Neuronal stem cell (in vitro differentiated cells): ENCODE data around the gene UTP25.

Experiments
- DNase-seq: peaks from one replicate; pipeline ENCODE4 v3.0.0-alpha.2; 2013; ENCODE audit warnings: low spot score
- H2AFZ ChIP-seq: one replicate; pipeline ENCODE4 v1.6.1; 2013; ENCODE audit warnings: mild to moderate bottlenecking, low read length, inconsistent platforms
- H2AK5ac ChIP-seq: 2 replicates; pipeline ENCODE4 v1.6.1; 2013; ENCODE audit warnings: low read depth, mild to moderate bottlenecking, inconsistent platforms, low read length, moderate library complexity, mixed read lengths
- H2BK120ac ChIP-seq: 2 replicates; pipeline ENCODE4 v1.6.1; 2013; ENCODE audit warnings: low read depth, mild to moderate bottlenecking, inconsistent platforms, low read length, moderate library complexity, mixed read lengths
- H2BK12ac ChIP-seq: one replicate; pipeline ENCODE4 v1.6.1; 2013; ENCODE audit warnings: low read length, inconsistent platforms
- H2BK15ac ChIP-seq: 2 replicates; pipeline ENCODE4 v1.6.1; 2013; ENCODE audit warnings: mild to moderate bottlenecking, low read length, inconsistent platforms, mixed read lengths
- H2BK5ac ChIP-seq: one replicate; pipeline ENCODE4 v1.6.1; 2013; ENCODE audit warnings: inconsistent platforms, mild to moderate bottlenecking, low read length, moderate library complexity
- H3K14ac ChIP-seq: one replicate; pipeline ENCODE4 v1.6.1; 2013; ENCODE audit warnings: low read length, inconsistent platforms
- H3K18ac ChIP-seq: 2 replicates; pipeline ENCODE4 v1.6.1; 2013; ENCODE audit warnings: low read length, inconsistent platforms
- H3K23ac ChIP-seq: 2 replicates; pipeline ENCODE4 v1.6.1; 2013; ENCODE audit warnings: low read depth, mild to moderate bottlenecking, mixed read lengths, low read length, inconsistent platforms; ENCODE audit not compliant: poor library complexity
- H3K27ac ChIP-seq: replicated peaks from 3 replicates; pipeline ENCODE4 v1.5.1; 2013; ENCODE audit warnings: low read length, inconsistent platforms
- H3K27me3 ChIP-seq, 3 experiments: 2 replicates each; pipeline ENCODE4 v1.6.1; 2013; ENCODE audit warnings: low read length in 3 of 3, mild to moderate bottlenecking in 2 of 3, inconsistent platforms in 1 of 3, low read depth in 1 of 3, mixed read lengths in 1 of 3, moderate library complexity in 1 of 3; ENCODE audit not compliant: control insufficient read depth in 3 of 3, insufficient read depth in 3 of 3
- H3K36me3 ChIP-seq, 2 donors: replicated peaks in 1 of 2; 2 replicates each; pipeline ENCODE4 v1.6.1; 2013; ENCODE audit warnings: low read length in 2 of 2; ENCODE audit not compliant: control insufficient read depth in 2 of 2, insufficient read depth in 2 of 2
- H3K4ac ChIP-seq: 2 replicates; pipeline ENCODE4 v1.6.1; 2013; ENCODE audit warnings: inconsistent platforms, mild to moderate bottlenecking, low read length, moderate library complexity
- H3K4me1 ChIP-seq, 2 donors: 1 replicate in 1 of 2; 2 replicates in 1 of 2; pipeline ENCODE4 v1.6.1; 2013; ENCODE audit warnings: low read length in 2 of 2, low read depth in 1 of 2; ENCODE audit not compliant: control insufficient read depth in 2 of 2, insufficient read depth in 1 of 2
- H3K4me2 ChIP-seq: one replicate; pipeline ENCODE4 v1.6.1; 2013; ENCODE audit warnings: mild to moderate bottlenecking, low read length, inconsistent platforms; ENCODE audit not compliant: insufficient read depth, poor library complexity, severe bottlenecking
- H3K4me3 ChIP-seq, 2 donors: 2 replicates each; pipeline ENCODE4 v1.5.1; 2013; ENCODE audit warnings: low read length in 2 of 2, mild to moderate bottlenecking in 2 of 2, inconsistent platforms in 1 of 2, moderate library complexity in 1 of 2
- H3K79me1 ChIP-seq: one replicate; pipeline ENCODE4 v1.6.1; 2013; ENCODE audit warnings: low read depth, mild to moderate bottlenecking, inconsistent platforms, low read length, moderate library complexity
- H3K9ac ChIP-seq: one replicate; pipeline ENCODE4 v1.6.1; 2013; ENCODE audit warnings: mild to moderate bottlenecking, low read depth, low read length, inconsistent platforms; ENCODE audit not compliant: poor library complexity
- H3K9me3 ChIP-seq, 2 donors: replicated peaks in 1 of 2; 2 replicates each; pipeline versions ENCODE3 to v1.6.1; 2013; ENCODE audit warnings: low read length in 2 of 2, mild to moderate bottlenecking in 2 of 2, inconsistent platforms in 1 of 2, low read depth in 1 of 2, mixed read lengths in 1 of 2, moderate library complexity in 1 of 2; ENCODE audit not compliant: control insufficient read depth in 2 of 2, insufficient read depth in 1 of 2
- H4K8ac ChIP-seq: one replicate; pipeline ENCODE4 v1.6.1; 2013; ENCODE audit warnings: low read depth, mild to moderate bottlenecking, inconsistent platforms, low read length, moderate library complexity
- H4K91ac ChIP-seq: one replicate; pipeline ENCODE4 v1.6.1; 2013; ENCODE audit warnings: low read length, low read depth, mild to moderate bottlenecking, inconsistent platforms; ENCODE audit not compliant: poor library complexity
- WGBS, 2 donors: extraction: QIAGEN DNeasy Blood & Tissue Kit; methylation state at CpG; one replicate each; pipeline ENCODE4 v1.1.7; 2013; ENCODE audit warnings: missing lambda C conversion rate in 2 of 2, mixed read lengths in 1 of 2; ENCODE audit not compliant: insufficient read length in 2 of 2, insufficient replicate concordance in 1 of 2; ENCODE audit errors: extremely low coverage in 2 of 2; 5-methylcytosine and 5-hydroxymethylcytosine counted together

UTP25 gene

DNA sequence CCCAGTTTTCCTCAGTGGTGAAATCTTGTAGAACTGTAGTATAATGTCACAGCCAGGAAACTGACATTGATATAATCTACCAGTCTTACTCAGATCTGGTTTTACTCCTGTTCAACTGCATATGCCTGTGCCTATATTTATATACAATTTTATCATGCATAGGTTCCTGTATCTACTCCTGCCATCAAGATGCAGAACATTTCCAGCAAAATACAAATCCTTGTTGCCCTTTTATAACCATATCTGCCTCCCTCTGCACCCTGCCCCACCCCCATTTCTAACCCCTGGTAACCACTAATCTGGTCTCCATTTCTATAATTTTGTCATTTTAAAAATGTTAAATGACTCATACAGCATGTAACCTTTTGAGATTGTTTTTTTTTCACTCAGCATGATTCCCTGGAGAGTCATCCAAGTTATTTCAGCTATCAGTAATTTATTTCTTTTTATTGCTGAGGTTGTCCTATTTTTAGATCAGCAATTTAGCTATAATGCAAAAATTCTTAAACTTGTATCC, 8.1 kb downstream of the UTP25 start:
- Histone ChIP-seq H3K9me3 (no peaks in the 10 kb centered on the region), H2AK5ac (no peak overlapping the region), H3K27ac (no peak overlapping the region), H3K9ac (no peak overlapping the region), H2BK15ac (no peak overlapping the region), H3K36me3 (peaks cover 37 to 100% of the 10 kb centered on the region in 2 donors), H3K18ac (no peak overlapping the region), H3K23ac (no peak overlapping the region), H2AFZ (no peak overlapping the region), H3K4ac (no peak overlapping the region), H2BK5ac (no peak overlapping the region), H3K4me3 (no peak overlapping the region), H3K27me3 (no peaks in the 10 kb centered on the region), H3K4me2 (no peak overlapping the region), H4K8ac (no peak overlapping the region), H3K14ac (no peak overlapping the region), H2BK12ac (no peak overlapping the region), H3K79me1 (no peaks in the 10 kb centered on the region), H2BK120ac (no peak overlapping the region), H4K91ac (no peak overlapping the region), H3K4me1 (no peaks in the 10 kb centered on the region)
- DNase-seq: no peak

DNA sequence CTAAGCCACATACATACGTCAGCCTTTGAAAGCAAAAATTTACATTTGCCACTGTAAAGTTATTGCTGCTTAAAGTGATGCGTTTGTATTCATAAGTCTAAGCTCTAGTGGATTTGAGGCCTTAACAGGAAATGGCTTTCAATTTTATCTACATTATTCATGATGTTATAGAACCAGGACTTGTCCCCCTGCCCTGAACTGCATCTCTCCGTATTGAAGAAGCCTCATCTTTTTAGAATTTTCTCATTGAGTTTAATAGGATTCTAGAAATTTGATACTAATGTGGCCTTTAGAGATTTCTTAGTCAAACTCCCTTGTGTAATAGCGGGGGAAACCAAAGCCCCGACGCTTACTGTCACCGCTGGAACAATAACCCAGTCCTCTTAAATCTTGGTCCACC, 9.9 kb downstream of the UTP25 start:
- Histone ChIP-seq H3K27ac (no peak overlapping the region), H3K18ac (no peak overlapping the region), H2BK12ac (no peak overlapping the region), H2BK120ac (no peak overlapping the region), H2BK5ac (no peak overlapping the region), H3K9ac (no peak overlapping the region), H3K4me1 (no peaks in the 10 kb centered on the region), H3K4ac (no peak overlapping the region), H2AK5ac (no peak overlapping the region), H3K23ac (no peak overlapping the region), H4K8ac (no peak overlapping the region), H3K14ac (no peak overlapping the region), H3K27me3 (no peaks in the 10 kb centered on the region), H3K36me3 (peaks cover 42 to 100% of the 10 kb centered on the region in 2 donors), H3K79me1 (no peaks in the 10 kb centered on the region), H2BK15ac (no peak overlapping the region), H3K9me3 (no peaks in the 10 kb centered on the region), H3K4me3 (no peak overlapping the region), H4K91ac (no peak overlapping the region), H2AFZ (no peak overlapping the region), H3K4me2 (no peak overlapping the region)
- no CpG with 5 or more reads among the region's 7 CpGs for WGBS, 2 donors
- no peak for DNase-seq

DNA sequence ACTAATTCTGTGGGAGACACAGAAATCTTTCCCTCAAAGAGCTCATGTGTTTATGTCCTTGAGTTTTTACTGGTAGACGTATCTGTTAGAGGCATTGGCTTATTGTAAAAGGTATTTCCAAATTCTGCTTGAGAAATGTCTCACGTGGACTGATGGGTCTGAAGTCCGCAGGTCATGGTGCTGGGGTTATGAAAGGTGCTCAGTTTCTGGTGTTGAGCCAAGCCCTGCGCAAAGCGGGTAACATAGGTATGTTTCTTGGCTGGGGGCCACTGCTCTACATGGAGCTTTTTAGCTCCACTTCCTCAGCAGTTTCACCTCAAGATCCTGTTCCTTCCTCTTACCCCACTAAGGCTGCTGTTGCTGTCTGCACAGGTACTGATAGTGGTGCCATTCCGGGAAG, 10.8 kb downstream of the UTP25 start:
- no peak overlapping the region for H3K9ac ChIP-seq
- H2BK15ac ChIP-seq: no peak overlapping the region
- H3K9me3 ChIP-seq: no peaks in the 10 kb centered on the region
- H3K36me3 ChIP-seq: peaks cover 41 to 100% of the 10 kb centered on the region in 2 donors
- H3K14ac ChIP-seq: no peak overlapping the region
- H4K91ac ChIP-seq: no peak overlapping the region
- H2BK5ac ChIP-seq: no peak overlapping the region
- H2BK12ac ChIP-seq: no peak overlapping the region
- no peak for DNase-seq
- H3K4ac ChIP-seq: no peak overlapping the region
- no peak overlapping the region for H3K18ac ChIP-seq
- H2AFZ ChIP-seq: no peak overlapping the region
- no peaks in the 10 kb centered on the region for H3K27me3 ChIP-seq
- H3K27ac ChIP-seq: no peak overlapping the region
- H3K4me3 ChIP-seq: no peak overlapping the region
- no peaks in the 10 kb centered on the region for H3K4me1 ChIP-seq
- no peak overlapping the region for H2BK120ac ChIP-seq
- no peak overlapping the region for H3K23ac ChIP-seq
- no CpG with 5 or more reads among the region's 6 CpGs for WGBS, 2 donors
- H3K4me2 ChIP-seq: no peak overlapping the region
- no peak overlapping the region for H2AK5ac ChIP-seq
- H4K8ac ChIP-seq: no peak overlapping the region
- H3K79me1 ChIP-seq: no peaks in the 10 kb centered on the region

DNA sequence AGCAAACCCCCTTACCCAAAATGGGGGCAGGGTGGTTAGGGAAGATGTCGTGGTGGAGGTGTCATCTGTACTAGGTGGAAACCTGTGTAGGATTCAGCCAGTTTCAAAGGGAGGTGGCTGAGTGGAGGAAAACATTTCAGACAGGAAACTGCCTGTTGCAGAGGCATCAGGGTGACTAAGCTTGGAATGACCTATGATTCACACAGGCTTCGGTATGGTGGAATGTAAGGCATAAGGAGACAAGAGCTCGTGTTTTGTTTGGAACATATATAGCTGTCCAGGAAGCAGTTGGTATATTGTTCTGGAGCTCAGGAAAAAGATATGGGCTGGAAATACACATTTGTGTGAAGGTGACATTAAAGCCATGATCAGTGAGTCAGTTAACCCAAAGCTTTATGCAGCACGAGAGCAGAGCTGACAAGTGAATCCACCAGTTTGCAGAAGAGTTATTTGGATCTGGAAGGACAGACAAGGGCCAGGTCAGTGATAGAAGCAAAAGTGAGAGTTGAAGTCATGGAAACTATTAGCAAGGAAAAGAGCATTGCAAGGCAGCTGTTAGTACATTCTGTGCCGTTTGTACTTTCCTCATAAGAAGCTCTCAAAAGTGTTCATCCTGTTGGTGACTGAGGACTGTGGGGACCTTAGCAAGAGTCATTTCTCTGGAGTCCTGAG, 12.2 kb downstream of the UTP25 start:
- Histone ChIP-seq H3K23ac (no peak overlapping the region), H3K4ac (no peak overlapping the region), H3K79me1 (no peaks in the 10 kb centered on the region), H4K91ac (no peak overlapping the region), H2AK5ac (no peak overlapping the region), H2BK120ac (no peak overlapping the region), H2AFZ (no peak overlapping the region), H3K14ac (no peak overlapping the region), H4K8ac (no peak overlapping the region), H3K27ac (no peak overlapping the region), H3K27me3 (no peaks in the 10 kb centered on the region), H3K36me3 (peaks cover 42 to 98% of the 10 kb centered on the region in 2 donors), H2BK12ac (no peak overlapping the region), H3K9me3 (no peaks in the 10 kb centered on the region), H2BK15ac (no peak overlapping the region), H3K9ac (no peak overlapping the region), H3K18ac (no peak overlapping the region), H2BK5ac (no peak overlapping the region), H3K4me3 (no peak overlapping the region), H3K4me2 (no peak overlapping the region), H3K4me1 (no peaks in the 10 kb centered on the region)
- no peak for DNase-seq
- no CpG with 5 or more reads among the region's 5 CpGs for WGBS, 2 donors
